Measurements from ENCODE around the gene ZNF79.

ZNF79 gene

DNA sequence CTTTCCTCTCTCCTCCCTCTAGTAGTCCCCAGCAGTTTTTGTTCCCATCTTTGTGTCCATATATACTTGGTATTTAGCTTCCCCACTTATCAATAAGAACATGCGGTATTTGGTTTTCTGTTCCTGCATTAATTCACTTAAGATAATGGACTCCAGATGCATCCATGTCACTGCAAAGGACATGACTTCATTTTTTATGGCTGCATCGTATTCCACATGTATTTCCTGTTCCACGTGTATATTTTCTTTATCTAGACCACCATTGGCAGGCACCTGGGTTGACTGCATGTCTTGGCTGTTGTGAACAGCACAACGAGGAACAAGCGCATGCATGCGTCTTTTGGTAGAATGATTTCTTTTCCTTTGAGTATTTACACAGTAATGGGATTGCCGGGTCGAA is 6.2 kb downstream of the ZNF79 start:
- no peak for DNase-seq

DNA sequence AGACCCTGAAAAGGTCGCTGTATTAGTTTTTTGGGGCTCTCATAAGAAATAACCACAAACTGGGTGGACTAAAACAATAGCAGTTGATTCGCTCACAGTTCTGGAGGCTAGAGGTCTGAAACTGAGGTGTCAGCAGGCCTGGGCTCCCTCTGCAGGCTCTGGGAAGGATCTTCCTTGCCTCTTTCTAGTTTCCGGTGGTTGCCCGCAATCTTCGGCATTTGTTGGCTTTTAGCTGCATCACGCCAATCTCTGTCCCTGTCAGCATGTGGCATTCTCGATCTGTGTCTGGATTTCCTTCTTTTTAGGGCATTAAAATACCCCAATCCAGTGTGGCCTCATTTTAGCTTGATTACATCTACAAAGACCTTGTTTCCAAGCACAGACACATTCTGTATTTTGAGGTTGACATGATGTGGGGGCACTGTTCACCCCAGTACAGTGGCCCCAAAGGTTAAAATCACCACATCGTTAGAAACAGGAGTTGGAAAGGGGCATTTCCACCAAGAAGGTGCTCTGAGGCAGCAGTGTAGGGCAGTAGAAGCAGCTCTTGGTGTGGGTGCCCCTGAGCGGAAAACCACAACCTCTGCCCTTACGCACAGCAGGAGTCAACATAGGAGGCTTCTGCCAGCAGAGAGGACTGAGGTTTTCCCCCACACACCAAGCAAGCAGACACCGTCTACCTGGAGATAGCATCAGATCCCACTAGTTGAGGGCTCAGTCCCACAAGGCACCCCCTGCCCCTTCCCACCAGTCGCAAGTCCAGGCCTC is 13.5 kb downstream of the ZNF79 start:
- no peak for DNase-seq

DNA sequence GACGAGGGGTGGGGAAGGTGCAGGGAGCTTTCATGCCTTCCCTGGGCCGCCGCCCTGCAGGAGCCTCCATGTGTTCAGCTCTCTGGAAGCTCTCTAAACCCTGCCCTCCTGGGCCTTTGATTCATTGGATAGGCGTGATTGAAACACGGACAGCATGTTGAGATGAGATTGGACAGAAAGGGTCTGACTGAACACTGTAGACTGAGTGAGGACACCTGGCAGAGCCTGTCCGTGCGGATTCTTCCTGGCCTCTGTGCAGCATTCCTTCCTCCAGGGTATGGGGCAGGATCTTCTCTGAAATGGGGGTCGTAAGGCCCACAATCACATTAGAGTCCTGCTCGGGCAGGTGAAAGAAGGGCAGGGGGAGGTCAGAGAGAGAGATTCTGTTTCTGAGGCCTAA is 14.2 kb downstream of the ZNF79 start:
- DNase-seq: no peak

DNA sequence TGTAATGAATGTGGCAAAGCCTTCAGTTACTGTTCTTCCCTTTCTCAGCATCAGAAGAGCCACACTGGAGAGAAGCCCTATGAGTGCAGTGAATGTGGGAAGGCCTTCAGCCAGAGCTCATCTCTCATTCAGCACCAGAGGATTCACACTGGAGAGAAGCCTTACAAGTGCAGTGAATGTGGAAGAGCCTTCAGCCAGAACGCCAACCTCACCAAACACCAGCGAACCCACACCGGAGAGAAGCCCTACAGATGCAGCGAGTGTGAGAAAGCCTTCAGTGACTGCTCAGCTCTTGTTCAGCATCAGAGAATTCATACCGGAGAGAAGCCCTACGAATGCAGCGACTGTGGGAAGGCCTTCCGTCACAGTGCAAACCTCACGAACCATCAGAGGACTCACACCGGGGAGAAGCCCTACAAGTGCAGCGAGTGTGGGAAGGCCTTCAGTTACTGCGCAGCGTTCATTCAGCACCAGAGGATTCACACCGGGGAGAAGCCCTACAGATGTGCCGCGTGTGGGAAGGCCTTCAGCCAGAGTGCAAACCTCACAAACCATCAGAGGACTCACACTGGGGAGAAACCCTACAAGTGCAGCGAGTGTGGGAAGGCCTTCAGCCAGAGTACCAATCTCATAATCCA is 20.2 kb downstream of the ZNF79 start:
- no peak for DNase-seq

DNA sequence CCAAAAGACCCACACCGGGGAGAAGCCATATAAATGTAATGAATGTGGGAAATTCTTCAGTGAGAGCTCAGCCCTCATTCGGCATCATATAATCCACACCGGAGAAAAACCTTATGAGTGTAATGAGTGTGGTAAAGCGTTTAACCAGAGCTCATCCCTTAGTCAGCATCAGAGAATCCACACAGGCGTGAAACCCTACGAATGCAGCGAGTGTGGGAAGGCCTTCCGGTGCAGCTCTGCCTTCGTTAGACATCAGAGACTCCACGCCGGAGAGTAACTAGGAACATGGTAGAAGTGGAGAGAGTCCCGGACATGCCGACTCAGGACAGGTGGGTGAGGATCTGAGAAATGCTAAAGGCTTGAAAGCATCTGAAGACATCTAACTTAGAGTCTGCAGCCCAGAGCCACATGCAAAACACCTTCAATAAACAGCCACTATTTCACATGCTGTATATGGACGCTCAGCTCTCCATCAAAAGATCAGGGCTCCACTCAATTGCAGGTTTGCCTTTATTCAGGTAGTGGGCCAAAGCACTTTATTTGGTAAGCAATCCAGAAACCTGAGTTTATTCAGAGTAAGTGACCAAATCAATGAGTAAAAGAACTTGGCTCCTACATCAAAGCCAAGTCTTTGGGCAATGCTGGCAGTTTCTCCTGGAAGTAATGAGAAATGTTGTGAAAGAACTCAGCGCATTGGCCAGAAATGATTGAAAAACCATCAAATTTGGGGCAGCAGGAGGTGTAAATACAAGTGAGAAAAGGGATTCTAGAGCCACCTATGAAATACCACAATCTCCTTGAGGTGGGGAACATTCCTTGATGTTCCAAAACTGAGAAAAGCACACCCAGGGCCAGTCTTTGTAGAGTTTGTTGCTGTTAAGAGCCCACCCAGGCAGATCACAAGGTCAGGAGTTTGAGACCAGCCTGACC is 21.0 kb downstream of the ZNF79 start:
- DNase-seq: no peak

DNA sequence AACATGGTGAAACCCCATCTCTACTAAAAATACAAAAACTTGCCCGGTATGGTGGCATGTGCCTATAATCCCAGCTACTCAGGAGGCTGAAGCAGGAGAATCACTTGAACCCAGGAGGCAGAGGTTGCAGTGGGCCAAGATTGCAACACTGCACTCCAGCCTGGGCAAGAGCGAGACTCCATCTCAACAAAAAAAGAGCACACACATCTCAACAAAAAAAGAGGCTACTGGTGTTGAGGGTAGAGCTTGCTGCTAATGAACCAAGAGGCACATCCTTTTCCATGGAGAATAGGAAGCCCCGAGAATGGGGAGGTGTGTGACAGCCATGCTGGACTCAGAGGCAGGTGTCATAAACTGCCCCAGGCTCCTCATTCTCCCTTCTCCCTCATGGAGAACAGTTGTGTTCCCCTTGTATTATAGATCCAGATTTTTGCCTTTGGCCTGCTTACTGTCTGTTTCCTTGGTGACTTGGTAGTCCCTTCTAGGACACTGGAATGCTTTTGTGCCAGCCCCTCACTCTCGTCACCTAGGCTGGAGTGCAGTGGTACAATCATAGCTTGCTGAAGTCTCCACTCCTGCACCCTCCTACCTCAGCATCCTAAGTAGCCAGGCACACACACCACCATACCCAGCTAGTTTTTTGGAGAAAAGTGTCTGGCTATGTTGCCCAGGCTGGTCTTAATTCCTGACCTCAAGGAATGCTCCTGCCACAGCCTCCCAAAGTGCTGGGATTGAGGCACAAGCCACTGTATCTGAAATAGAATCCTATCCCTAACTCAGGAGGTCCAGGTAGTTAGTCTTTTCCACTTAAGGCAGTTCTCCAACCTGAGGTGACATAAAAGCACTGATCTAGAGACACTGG is 21.9 kb downstream of the ZNF79 start:
- no peak for DNase-seq

DNA sequence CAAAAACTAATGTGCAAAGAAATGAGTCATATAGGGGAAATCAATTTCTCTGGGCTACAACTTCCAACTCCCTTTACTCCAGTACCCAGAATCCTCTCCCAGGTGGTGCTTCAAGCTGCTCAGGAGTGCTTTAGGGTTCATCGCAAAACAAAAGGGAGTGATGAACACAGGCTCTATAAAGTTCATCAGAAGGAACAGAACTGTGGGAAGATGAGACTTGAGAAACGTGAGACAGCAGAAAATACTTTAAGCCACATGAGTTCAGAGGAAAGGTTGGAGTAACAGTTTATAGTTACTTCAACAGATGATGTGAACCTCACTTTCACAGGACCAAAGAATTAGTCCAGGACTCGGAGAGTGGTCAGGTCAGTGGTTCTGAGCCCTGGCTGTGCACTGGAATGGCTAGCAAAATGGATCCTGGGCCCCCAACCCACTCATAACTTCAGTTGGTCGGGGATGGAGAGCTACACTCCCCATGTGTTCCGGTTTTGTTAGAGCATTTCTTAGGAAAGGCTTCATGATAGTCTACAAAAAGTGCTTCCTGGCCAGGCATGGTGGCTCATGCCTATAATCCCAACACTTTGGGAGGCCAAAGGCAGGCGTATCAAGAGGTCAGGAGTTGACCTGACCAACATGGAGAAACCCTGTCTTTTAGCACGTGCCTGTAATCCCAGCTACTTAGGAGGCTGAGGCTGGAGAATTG is 22.7 kb downstream of the ZNF79 start:
- no peak for DNase-seq

DNA sequence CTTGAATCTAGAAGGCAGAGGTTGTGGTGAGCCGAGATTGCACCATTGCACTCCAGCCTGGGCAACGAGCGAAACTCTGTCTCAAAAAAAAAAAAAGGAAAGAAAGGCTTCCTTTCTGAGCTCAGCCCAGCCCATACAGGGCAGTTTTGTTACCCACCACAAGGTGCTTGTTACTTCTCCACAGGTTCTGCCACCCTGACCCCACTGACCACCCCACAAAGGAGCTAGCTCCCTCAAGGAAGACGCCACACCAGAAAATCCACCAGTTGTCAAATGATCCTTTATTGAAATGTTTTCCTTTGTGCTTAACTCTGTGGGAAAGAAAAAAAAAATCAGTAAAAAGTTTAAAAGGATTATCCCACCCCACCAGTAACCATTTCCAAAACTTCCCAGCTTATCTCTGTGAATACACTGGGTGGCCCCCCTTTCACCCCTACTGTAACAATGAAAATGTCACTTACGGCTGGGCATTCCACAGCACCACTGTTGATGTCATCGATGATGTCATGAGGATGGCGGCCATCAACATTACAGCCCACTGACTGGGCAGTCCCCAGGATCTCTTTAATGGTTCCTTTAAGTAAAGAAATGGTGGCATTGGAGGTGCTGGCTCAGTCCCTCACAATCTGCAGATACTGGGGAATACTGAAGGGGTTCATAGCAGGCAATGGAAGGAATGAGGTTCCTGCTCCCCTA is 23.4 kb downstream of the ZNF79 start:
- no peak for DNase-seq

DNA sequence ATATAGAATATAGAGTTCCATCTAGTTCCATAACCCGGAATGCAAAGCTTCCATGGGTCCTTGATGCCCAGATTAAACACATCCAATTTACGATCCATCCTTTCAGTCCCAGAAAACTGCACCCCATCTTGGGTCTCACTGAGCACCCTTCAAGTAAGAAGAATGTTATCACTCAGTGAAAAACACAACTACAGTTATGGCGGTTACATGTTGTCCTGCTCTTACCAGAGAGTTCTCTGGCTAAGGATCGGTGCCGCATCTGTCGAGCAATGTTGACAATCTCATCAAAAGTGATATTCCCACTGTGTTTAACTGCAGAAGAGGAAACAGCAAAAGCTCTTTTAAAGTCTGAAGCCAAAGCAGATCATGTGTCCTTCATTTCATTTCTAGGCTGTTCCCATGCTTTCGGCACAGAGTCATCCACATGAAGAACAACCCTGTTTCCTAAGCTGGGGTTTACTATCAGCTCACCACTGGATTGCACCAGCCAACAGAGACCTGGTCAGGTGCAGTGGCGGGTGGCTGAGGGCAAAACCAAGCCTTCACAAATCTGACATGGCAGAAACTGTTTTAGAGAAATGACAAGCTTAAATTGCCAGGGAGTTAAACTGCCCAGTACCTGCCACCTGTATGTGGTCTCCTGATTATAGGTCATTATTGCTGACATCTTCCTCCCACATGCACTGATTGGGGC is 24.1 kb downstream of the ZNF79 start:
- DNase-seq: no peak

DNA sequence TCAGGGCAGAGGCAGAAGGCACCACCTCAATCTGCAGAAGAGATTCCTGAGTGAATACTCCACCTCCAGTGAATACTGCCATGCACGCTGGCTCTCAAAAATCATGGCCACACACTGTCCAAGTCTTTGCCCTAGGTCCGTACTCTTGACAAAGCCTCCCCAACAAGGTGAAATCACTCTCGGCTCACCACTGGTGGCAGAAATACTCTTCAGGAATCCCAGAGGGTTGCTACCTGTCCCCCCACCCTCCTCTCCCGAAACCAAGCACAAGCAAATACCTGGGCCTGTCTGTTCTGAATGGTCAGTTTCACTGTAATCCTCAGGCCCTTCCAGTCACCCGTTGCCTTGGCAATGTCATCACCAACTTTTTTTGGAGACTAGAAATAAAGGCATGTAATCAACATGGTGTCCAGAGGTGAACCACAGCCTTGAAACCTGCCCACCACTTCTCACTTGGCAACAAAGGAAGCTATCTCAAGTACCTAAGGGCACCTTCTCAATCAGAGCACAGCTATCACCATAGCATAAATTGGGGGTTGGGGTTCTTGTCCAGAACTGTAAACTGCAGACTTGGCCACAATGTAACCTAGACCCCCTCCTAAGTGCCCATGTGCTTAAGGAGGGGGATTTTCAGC is 25.3 kb downstream of the ZNF79 start:
- DNase-seq: no peak

DNA sequence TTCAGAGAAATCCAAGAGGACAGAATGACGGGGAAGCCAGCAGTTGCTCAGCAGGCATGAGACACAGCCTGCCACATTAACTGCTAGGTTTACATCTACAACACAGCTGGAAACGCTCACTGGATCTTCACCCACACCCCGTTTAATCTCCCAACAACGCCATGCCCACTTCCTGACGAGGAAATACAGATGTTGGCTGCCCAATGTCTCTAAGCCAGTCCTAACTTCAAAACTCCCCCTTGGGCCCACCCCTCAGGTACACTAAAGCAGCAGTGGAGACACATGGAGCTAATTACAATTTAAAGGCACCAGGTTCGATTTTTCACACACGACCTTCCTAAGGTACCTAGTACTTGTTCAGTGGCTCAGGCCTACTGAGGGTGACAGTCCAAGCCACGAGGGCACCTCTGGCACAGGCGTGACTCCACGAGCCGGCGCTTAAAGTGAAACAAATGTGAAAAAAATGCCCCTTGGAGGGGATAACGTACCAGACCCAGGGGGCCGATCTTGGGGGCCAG is 26.1 kb downstream of the ZNF79 start:
- no peak for DNase-seq

DNA sequence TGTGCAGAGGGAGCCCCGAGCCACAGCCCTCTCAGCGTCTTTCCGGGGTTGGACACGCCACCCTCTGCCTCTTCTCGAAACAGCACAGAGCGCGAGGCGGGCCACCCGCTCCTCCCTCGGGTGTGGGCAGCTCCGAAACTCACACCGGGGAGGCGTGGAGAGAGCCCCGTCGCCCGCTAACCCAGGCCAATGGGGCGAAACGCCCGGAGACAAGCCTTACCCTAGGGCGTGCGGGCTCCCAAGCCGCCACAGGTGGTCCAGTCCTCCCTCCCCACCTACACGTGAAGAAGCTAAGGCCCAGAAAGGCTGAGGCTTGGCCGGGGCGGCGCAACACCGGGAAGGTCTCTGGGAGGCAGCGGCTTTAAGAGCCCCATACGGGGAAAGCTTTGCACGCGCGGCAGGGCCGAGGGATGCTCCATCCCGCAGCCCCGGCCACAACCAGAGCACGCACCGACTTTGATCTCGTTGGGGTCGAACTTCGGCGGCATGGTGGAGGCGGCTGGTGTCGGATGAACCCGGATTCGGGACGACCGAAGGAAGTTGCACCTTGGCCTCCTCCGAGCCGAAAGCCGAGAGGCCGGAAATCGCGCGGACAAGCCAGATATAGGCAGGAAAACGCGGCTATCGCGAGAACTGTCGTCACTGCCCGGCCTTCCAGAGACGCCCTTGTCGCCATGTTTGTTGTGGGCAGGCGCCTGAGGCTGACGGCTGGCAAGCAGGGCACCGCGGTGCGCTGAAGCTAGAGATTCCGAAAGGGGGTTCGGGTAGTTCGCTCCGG is 26.8 kb downstream of the ZNF79 start, which contains the start of the genes LRSAM1 and RPL12:
TSS of gene LRSAM1 (plus strand) at position 681 of the 778 bp plus-strand sequence. CDS start 3,018 bp downstream, outside the sequence.
TSS of gene RPL12 (minus strand) at position 577 of the 778 bp plus-strand sequence. CDS start at position 488, 89 bp downstream.
- DNase-seq: peak; percentile 92

DNA sequence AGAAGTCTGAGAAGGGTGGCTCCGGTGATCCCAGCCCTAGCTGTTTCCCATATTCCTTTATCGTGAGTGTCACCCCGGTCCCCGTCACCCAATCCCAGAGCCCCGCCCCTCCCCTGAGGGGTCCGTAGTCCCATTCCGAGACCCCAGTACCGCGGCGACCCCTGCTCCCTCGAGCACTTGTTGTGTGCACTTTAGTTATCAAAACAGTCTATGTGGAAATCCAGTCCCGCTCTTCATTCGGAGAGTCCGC is 27.4 kb downstream of the ZNF79 start:
- DNase-seq: no peak

DNA sequence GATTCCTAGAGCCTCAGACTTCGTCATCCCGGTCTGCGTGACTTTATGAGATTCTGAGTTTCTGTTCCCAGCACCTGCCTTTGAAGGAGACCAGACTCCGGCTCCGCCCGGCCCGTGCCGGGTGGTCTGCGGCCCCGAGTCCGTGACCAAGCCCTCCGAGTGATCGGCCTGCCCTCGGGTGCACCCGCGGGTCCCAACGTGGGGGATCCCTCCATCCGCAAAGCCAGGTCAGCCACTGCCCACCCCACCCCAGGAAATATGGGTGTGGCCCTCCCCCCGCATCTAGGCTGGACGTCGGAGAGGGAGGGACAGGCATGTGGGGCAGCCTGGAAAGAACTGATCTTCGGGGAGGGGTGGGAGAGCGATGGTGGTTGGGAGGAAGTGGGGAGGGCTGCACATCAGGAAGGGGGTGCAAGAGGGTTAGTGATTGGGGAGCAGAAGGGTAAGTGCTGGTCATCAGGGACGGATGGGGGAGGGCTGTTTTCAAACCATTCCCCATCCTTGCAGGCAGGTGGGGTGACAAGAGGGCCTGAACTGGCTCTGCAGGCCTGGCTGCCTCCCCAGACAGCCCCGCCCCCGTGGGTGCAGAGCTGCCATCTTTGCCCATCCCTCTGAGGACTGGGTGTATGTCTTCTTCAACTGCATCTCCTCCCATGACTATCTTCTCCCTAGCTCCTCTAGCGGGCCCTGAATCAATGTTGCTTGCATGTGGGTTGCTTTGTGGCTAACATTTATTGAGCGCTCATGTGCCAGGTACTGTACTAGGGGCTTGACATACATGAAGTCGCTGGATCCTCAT is 27.9 kb downstream of the ZNF79 start:
- DNase-seq: peak; percentile 59

DNA sequence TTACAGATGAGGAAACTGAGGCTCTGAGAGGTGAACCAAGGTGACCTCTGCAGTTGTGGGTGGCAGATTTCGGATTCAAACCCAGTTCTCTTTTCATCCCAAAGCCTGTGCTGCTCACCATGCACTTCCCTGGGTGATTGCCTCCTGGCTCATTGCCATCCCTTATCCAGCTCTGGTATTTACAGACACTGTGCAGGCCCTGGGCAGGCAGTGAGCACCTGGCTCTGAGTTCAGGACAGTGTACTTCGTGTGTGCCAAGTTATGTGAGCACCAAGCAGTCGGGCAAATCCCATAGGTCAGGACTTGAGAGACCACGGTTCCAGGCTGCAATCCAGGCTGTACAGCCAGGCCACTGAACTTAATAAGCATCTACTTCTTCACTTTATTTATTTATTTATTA is 28.5 kb downstream of the ZNF79 start:
- no peak for DNase-seq

DNA sequence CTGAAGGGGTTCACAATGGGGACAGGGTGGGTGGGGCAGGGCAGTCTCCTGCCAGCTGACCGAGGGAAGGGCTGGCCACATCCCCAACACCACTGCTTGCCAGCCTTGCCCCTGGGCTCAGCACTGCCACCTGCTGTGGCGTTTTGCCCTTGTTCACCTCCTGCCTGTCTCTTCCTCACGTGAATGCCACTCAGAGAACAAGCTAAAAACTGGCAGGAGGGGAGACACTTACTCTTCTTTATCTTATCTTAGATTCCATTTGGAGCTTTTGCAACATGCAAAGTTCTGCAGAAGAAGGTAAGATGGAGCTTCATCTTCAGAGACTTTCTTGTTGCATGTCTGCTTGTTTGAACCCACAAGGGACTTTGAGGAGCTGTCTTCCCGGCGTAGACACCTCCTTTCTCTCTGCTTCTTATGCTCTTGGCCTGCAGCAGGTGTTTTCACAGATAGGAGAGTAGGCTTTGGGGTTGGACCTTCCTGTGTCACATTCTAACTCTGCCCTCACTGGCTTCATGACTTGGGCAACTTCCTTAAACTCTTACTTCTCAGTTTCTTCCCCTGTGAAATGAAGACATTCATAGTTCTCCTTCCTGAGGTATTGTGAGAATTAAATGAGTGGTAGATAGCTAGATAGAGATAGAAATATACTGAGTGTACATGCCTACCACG is 31.3 kb downstream of the ZNF79 start:
- no peak for DNase-seq

DNA sequence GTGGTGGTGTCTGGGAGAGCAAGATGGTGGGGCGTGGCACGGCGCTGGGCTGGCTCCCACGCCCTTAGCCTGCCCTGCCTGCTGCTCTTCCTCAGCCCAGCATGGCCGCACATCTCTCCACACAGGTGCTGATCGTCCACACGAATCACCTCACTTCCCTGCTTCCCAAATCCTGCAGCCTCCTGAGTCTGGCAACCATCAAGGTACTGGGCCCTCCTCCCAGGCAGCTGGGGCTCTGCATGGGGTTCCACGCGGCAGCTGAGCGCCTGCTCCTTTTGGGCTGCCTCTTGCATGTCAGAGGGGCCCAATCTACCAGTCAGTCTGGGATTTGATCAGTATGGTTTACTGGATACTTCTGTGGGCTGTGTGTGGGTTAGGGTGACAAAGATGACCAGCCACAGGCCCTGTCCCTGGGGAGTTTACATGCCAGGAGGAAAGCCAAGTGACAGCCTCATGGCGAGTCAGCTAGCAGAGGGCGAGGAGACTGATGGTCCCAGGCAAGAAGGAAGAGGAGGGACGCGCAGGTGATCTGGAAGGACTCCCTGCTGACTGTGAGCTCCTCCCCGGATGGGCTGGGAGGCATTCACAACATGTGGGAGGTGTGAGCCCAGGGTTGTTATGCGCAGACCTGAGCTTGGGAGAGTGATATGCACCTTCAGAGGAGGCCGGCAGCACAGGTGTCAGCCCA is 33.2 kb downstream of the ZNF79 start:
- DNase-seq: no peak

Measured in NCI-H510A treated with DMSO at 0.1 percent for 48 hours (cell line).